ENCODE measurements around the gene UGT1A6.

- TF ChIP-seq NFIC (IDR thresholded peaks at IDR 0.05) (no peak), FOXM1 (IDR thresholded peaks at IDR 0.05; ENCODE audit: borderline replicate concordance, low read depth) (no peak), CEBPB (IDR thresholded peaks at IDR 0.05) (no peak), RAD21 (IDR thresholded peaks at IDR 0.05; ENCODE audit: low read depth) (no peak)
These were observed 15.4 kb downstream of the UGT1A6 start for GRCh38 chr2:233707940-233708644.
